Stimulated activated CD8-positive, alpha-beta memory T cell treated with anti-CD3 and anti-CD28 coated beads, Interleukin-12 subunit alpha, Interleukin-12 subunit beta, amount 100 ng/mL, for 1 hour (primary cell): ENCODE data around the gene SCYL1.

Experiments used
- DNase-seq: peaks from one replicate; pipeline ENCODE4 v3.0.0-alpha.2; 2020; ENCODE audit warnings: low read depth

SCYL1 gene

GRCh38 chr11:65585396-65586246 is 60.7 kb downstream of the SCYL1 start:
- DNase-seq = no peak

DNA sequence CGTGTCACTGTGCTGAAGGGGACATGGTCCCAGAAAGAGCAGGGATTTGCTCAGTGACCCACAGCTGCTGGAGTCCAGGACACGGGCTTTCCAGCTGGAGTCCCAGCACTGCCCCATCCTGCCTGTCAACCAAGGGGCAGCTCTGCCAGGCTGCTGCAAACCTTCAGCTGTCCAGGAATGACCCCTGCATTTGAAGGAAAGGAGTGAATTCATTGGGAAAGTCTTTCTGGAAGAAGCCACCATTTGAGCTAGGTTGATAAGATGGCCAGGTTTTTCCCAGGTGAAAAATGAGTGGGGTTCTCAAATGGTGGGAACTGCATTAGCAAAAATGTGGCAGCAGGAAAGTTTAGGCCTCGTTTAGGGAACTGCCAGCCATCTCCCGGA is 61.4 kb downstream of the SCYL1 start:
- DNase-seq = no peak

DNA sequence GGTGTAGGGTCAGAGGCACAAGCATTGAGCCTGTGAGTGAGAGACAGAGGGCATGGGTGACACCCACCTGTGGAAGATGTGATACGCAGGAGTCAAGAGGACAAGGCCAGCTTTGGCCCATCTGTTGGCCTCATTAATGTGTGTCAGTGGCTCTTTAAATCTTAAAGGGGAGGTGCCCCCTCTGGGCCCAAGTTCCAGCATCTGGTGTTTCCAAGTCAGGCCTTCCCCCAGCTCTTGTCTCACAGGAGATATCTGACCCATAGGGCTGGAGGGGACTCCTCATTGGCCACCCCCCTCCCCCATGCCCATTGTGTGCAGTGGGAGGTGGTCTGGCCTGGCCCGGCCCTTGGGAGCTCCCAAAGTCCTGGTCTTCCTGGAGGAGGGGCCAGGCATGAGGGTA is 61.8 kb downstream of the SCYL1 start:
- DNase-seq = no peak
